Thymus (tissue), 11 donors: ENCODE results near the gene USP51. TPM values are rescaled to one million over a fixed set of nuclear protein-coding genes. Genes with fewer than 3 reads are reported as not detected.
A peak's percentile ranks its signal among the peaks of the same experiment; 100 is the strongest.
"Not testable (repeated sequence)": the region's sequence is repeated elsewhere in the genome, so short reads cannot be mapped to it uniquely, and the experiment has no call there.

Experiments
- DNase-seq, 9 donors: peaks; one replicate each; pipeline ENCODE4 v3.0.0-alpha.2; 2013; ENCODE audit warnings: low spot score in 9 of 9, low read depth in 6 of 9, missing footprints in 1 of 9
- H3K27ac ChIP-seq, 2 donors: one replicate each; pipeline ENCODE4 v1.5.1; 2013; ENCODE audit warnings: control low read depth in 1 of 2, low read depth in 1 of 2, low read length in 1 of 2, mild to moderate bottlenecking in 1 of 2, moderate library complexity in 1 of 2
- H3K27me3 ChIP-seq, 2 donors: one replicate each; pipeline ENCODE4 v1.5.1; 2013; ENCODE audit warnings: low read length in 1 of 2; ENCODE audit not compliant: control insufficient read depth in 2 of 2, insufficient read depth in 1 of 2
- H3K36me3 ChIP-seq, 2 donors: one replicate each; pipeline ENCODE4 v1.5.1; 2013; ENCODE audit warnings: low read length in 1 of 2, mild to moderate bottlenecking in 1 of 2, moderate library complexity in 1 of 2; ENCODE audit not compliant: control insufficient read depth in 2 of 2, insufficient read depth in 2 of 2
- H3K4me1 ChIP-seq, 2 donors: one replicate each; pipeline ENCODE4 v1.5.1; 2013; ENCODE audit warnings: low read length in 2 of 2; ENCODE audit not compliant: control insufficient read depth in 2 of 2, insufficient read depth in 2 of 2
- H3K4me3 ChIP-seq, 2 donors: one replicate each; pipeline ENCODE4 v1.5.1; 2013; ENCODE audit warnings: low read length in 2 of 2, control low read depth in 1 of 2, mild to moderate bottlenecking in 1 of 2
- H3K9me3 ChIP-seq, 2 donors: one replicate each; pipeline ENCODE4 v1.5.1; 2013; ENCODE audit warnings: low read length in 1 of 2, mild to moderate bottlenecking in 1 of 2; ENCODE audit not compliant: control insufficient read depth in 2 of 2, insufficient read depth in 1 of 2
- WGBS: extraction: QIAGEN DNeasy Blood & Tissue Kit; methylation state at CpG from one replicate; pipeline ENCODE4 v1.1.7; 2013; 5-methylcytosine and 5-hydroxymethylcytosine counted together
- polyA plus RNA-seq: library from polyadenylated mRNA; stranded (reverse); fragments of 200-250 nt; gene quantifications from one replicate; pipeline ENCODE4 v1.2.3, GENCODE V29; 2013
- total RNA-seq: library from RNA; stranded (reverse); fragments of 120-200 nt; gene quantifications from one replicate; pipeline ENCODE4 v1.2.4, GENCODE V29; 2013
- donor health status: healthy.

USP51 gene
- total and polyA plus RNA-seq, 2 donors: 2.1 to 2.5 TPM

DNA sequence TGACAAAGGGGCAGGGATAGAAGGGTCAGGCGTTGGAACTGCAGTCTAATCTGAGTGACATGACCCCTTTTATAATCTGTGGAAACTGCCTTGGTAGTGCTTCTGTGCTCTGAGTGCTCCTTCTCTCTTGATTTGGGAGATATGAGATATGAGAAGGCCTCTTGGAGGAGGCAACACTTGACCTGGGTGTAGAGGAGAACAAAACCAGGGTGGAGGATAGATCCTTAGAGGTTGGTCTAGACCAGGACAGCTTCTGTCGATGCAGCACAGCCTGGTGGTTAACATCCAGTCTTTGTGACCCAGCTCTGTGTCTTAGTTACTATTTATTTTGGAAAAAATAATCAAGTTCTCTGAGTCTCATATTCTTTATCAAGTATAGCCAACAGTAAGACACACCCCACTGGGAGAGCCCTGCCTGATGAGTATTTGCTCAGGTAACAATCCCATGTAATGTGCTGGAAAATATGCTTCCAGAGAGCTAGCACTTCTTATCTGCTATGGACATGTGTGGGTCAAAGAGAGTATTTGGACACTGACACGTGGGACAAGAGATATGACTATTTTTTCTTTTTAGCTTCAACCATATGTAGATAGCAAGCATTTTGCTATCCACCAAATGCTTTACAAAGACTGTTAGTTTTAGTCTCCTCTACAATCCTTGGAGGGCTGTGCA is 9.1 kb downstream of the USP51 start:
- H3K27me3 ChIP-seq: no peaks in the 10 kb centered on the region
- H3K27ac ChIP-seq: no peak overlapping the region
- no peaks in the 10 kb centered on the region for H3K36me3 ChIP-seq
- DNase-seq: no peak
- WGBS: 94% methylated on average over 3 of the region's 3 CpGs
- H3K9me3 ChIP-seq: no peaks in the 10 kb centered on the region
- no peaks in the 10 kb centered on the region for H3K4me1 ChIP-seq
- no peak overlapping the region for H3K4me3 ChIP-seq

DNA sequence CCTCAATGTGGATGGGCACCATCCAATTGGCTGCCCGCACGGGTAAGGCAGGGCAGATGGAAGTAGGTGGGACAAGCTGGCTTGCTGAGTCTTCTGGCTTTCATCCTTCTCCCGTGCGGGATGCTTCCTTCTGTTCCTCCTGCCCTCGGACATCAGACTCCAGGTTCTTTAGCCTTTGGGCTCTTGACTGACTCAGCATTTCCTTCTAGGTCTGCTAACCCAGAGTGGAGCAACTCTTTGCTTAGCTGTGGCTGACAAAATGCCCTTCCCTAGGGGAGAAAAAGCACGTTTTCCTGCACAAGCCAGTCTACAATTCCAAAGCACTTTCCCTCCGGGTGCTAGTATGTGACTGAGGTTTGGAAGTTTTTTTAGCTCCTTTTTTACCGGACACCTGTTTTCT is 9.7 kb downstream of the USP51 start:
- WGBS: 90% methylated on average over 6 of the region's 8 CpGs
- H3K36me3 ChIP-seq, H3K4me3 ChIP-seq, DNase-seq, H3K27me3 ChIP-seq, H3K4me1 ChIP-seq, H3K9me3 ChIP-seq, H3K27ac ChIP-seq: not testable (repeated sequence)

DNA sequence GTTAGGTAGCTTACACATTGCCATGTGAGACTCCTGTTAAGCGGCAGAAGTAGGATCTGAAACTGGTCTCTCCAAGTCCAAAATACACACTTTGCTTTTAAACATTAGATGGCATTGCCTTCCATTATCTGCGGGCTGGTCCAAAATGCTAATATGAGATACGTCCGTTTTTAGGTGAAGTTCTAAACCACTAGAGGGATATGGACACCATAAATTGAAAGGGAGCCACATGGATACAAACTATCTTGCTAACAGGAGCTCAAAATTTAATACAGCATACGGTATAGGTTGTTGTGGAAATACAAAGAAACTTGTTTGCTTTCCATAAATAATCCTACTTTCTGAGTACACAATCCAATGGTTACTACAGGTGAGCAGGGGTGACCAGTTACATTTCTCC is 23.9 kb downstream of the USP51 start:
- H3K4me1 ChIP-seq, H3K27ac ChIP-seq, H3K27me3 ChIP-seq, H3K9me3 ChIP-seq, DNase-seq, H3K4me3 ChIP-seq, H3K36me3 ChIP-seq: not testable (repeated sequence)
- WGBS: no CpG with 5 or more reads among the region's 5 CpGs

DNA sequence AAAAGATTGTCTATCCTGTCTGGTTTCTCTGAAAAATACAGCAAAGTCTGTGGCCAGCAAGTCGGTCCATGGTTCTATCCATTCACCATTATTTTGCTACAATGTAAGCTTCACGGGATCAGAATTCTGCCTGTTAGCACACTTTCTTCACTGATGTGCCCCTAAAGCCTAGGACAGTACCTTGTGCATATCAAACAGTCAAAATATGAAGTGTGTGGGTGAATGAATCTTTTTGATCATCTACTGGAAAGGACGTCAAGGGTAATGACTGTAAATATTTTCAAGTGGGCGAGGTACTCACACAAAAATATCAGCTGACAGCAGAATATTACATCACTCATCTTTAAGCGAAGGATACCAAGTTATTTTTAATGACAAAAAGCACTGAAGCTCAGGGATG is 24.5 kb downstream of the USP51 start:
- not testable (repeated sequence) for H3K4me3 ChIP-seq, H3K4me1 ChIP-seq, H3K27ac ChIP-seq, DNase-seq, H3K27me3 ChIP-seq, H3K9me3 ChIP-seq, H3K36me3 ChIP-seq
- WGBS: no CpG with 5 or more reads among the region's 5 CpGs

DNA sequence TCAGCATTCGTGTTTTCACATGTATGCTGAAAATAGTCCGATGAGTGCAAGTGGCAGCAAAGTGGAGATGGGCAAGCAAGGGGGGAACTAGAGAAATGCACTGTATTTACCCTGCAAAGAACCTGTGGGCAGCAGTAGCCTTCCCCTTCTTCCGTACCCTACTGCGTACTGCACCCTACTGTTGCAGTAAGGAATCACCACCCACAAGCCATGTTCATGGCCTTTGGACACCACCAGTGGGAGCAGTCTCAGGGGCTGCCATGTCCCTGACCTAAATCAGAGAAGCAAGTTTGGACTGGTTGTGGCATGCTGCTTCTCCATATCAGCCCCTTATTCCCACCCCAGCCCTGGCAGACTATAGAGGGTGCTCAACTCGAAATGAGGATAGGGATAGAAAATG is 25.6 kb downstream of the USP51 start:
- DNase-seq, H3K27ac ChIP-seq, H3K4me1 ChIP-seq, H3K4me3 ChIP-seq, H3K9me3 ChIP-seq, H3K36me3 ChIP-seq, H3K27me3 ChIP-seq: not testable (repeated sequence)
- no CpG with 5 or more reads among the region's 5 CpGs for WGBS

DNA sequence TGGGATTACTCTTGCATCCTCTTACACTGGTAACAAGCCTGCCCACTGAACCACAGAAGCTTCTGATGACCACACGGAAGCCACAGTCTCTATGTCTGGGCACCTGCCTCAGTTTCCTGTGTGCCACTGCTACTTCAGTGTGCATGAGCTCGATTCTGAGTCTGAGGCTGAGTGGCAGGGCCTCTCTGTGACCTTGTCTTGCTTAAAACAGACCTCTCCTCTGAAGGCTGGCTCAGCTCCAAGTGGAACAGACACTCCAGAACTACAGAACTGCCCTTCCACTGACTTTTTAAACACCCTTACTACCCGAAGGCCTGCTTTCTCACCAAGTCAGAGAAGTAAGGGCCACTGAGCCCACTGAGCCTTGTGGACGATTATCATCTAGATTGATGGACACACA is 29.7 kb downstream of the USP51 start:
- not testable (repeated sequence) for H3K9me3 ChIP-seq, DNase-seq, H3K4me3 ChIP-seq, H3K4me1 ChIP-seq, H3K27ac ChIP-seq, H3K36me3 ChIP-seq, H3K27me3 ChIP-seq
- WGBS: no CpG with 5 or more reads among the region's 4 CpGs

DNA sequence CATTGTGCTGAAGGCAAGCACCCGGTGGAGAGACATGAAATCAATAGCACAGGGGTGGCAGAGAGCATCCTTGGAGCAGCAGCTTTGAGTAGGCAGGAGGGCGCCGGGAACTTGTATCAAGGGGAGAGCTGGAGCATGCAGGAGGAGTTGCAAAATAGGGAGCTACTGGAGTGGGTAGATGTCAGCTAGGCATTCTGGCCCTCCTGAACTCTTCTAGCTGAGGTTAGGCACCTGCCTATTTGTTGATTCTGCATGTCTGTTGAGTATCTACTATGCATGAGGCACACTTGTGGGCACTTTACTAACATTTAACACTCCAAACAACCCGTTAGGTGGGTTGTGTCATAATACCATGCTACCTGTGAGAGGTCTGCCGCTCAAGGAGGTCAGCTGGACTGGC is 30.2 kb downstream of the USP51 start:
- WGBS: no CpG with 5 or more reads among the region's 5 CpGs
- H3K4me3 ChIP-seq, DNase-seq, H3K4me1 ChIP-seq, H3K9me3 ChIP-seq, H3K27ac ChIP-seq, H3K27me3 ChIP-seq, H3K36me3 ChIP-seq: not testable (repeated sequence)

DNA sequence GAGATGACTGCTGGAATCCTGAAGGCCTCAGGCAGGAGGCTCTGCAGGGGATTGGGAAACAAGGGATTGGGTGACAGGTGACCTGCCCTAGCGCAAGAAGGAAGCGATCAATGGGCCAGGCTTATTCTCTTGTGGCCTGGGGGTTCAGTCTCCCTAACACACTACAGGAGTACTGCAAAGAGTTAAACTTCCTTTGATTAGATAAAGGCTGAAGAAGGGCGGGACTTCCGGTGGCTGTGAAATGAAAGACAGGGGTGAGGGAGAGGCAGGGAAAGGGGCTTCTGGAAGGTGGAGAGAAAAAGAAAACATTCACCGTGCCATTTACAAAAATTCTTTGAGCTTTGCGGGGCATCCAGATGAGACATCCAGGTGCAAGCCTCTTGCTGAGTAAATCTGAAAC is 33.9 kb downstream of the USP51 start:
- not testable (repeated sequence) for H3K4me3 ChIP-seq, H3K4me1 ChIP-seq, H3K36me3 ChIP-seq, H3K27ac ChIP-seq, H3K27me3 ChIP-seq, DNase-seq, H3K9me3 ChIP-seq
- no CpG with 5 or more reads among the region's 6 CpGs for WGBS

DNA sequence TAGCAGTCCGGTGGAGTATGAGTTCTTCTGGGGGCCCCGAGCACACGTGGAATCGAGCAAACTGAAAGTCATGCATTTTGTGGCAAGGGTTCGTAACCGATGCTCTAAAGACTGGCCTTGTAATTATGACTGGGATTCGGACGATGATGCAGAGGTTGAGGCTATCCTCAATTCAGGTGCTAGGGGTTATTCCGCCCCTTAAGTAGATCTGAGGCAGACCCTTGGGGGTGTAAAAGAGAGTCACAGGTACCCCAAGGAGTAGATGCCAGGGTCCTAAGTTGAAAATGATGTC is 36.9 kb downstream of the USP51 start:
- Histone ChIP-seq H3K4me1 (no peaks in the 10 kb centered on the region), H3K27ac (peak overlapping the region; percentile 91 to 98), H3K4me3 (peak overlapping the region; percentile 42 to 67), H3K36me3 (no peaks in the 10 kb centered on the region), H3K27me3 (no peaks in the 10 kb centered on the region), H3K9me3 (no peaks in the 10 kb centered on the region)
- peak in 2 of 9 donors; percentile 2 to 17 for DNase-seq
- WGBS: under 1% methylated on average over 9 of the region's 9 CpGs
